Measurements from ENCODE around the gene SHLD1.

DNA sequence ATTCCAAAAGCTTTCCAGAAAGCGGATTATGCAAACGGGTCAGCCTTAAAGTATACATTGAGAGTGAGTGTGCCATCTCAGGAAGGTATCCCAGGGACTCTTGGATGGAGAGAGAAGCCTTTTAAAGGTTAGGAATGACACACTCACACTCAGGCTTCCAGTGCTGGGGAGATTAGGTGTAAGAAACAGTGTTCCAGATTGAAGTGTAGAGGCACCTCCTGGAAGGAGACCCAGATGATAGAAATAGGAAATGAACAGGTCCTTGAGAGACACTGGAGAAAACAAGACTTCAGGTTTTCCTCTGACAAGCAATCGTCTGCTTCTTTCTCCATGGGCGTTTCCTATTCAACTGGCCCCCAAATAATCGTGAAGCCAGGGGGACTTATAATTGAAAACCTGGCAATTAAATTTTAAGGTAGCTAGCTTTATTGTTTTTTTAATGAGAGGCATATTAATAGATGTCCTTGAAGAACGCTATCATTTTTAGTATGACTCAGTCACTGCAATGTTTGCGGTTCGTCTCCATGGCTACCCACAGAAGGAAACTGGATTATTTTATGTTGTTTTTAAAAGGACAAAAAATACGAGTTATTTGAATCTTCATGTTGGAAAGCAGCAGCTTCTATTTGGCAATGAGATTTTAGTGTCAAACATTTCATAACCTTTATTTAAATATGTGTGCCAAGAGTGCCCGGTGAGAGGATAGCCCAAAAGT, 114.8 kb downstream of the SHLD1 start:
- TF ChIP-seq, protein P1, sequence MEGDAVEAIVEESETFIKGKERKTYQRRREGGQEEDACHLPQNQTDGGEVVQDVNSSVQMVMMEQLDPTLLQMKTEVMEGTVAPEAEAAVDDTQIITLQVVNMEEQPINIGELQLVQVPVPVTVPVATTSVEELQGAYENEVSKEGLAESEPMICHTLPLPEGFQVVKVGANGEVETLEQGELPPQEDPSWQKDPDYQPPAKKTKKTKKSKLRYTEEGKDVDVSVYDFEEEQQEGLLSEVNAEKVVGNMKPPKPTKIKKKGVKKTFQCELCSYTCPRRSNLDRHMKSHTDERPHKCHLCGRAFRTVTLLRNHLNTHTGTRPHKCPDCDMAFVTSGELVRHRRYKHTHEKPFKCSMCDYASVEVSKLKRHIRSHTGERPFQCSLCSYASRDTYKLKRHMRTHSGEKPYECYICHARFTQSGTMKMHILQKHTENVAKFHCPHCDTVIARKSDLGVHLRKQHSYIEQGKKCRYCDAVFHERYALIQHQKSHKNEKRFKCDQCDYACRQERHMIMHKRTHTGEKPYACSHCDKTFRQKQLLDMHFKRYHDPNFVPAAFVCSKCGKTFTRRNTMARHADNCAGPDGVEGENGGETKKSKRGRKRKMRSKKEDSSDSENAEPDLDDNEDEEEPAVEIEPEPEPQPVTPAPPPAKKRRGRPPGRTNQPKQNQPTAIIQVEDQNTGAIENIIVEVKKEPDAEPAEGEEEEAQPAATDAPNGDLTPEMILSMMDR (IDR thresholded peaks at IDR 0.05; ENCODE audit: insufficient read depth, low read depth, low read length): no peak
- no peak for TF ChIP-seq EZH2 (IDR thresholded peaks at IDR 0.05; ENCODE audit: insufficient read depth, low read length)
